Parathyroid adenoma (tissue), 2 donors: ENCODE measurements around the gene AGR2.

ENCODE experiments used
- H2AFZ ChIP-seq: fragments of 300-600 bp; sonication (generic); one replicate; pipeline ENCODE4 v1.7.0; 2017; ENCODE audit warnings: antibody characterized with exemption, mild to moderate bottlenecking
- H3K27ac ChIP-seq: fragments of 300-600 bp; sonication (generic); one replicate; pipeline ENCODE4 v1.7.0; 2017
- H3K27me3 ChIP-seq: fragments of 300-600 bp; sonication (generic); one replicate; pipeline ENCODE4 v1.7.0; 2017; ENCODE audit warnings: low read length; ENCODE audit not compliant: control insufficient read depth, insufficient read depth
- H3K36me3 ChIP-seq: fragments of 300-600 bp; sonication (generic); one replicate; pipeline ENCODE4 v1.7.0; 2017; ENCODE audit warnings: low read length; ENCODE audit not compliant: control insufficient read depth, insufficient read depth
- H3K4me1 ChIP-seq: fragments of 300-600 bp; sonication (generic); one replicate; pipeline ENCODE4 v1.7.0; 2017; ENCODE audit warnings: control low read depth
- H3K4me2 ChIP-seq: fragments of 300-600 bp; sonication (generic); one replicate; pipeline ENCODE4 v1.7.0; 2017; ENCODE audit warnings: low read length
- H3K4me3 ChIP-seq: fragments of 300-600 bp; sonication (generic); one replicate; pipeline ENCODE4 v1.7.0; 2017; ENCODE audit warnings: low read depth, low read length
- H3K79me2 ChIP-seq: fragments of 300-600 bp; sonication (generic); one replicate; pipeline ENCODE4 v1.7.0; 2017; ENCODE audit warnings: control low read depth
- H3K9ac ChIP-seq: fragments of 300-600 bp; sonication (generic); one replicate; pipeline ENCODE4 v1.7.0; 2017; ENCODE audit warnings: mild to moderate bottlenecking
- H3K9me3 ChIP-seq: fragments of 300-600 bp; sonication (generic); one replicate; pipeline ENCODE4 v1.7.0; 2017; ENCODE audit warnings: low read length; ENCODE audit not compliant: control insufficient read depth
- TF ChIP-seq, protein P1 (sequence below): fragments of 300-600 bp; sonication (generic); IDR thresholded peaks from one replicate; pipeline ENCODE4 v1.7.0; 2017; ENCODE audit warnings: antibody characterized with exemption, mild to moderate bottlenecking
- donor health status: primary hyperparathyroidism.

The AGR2 gene

DNA sequence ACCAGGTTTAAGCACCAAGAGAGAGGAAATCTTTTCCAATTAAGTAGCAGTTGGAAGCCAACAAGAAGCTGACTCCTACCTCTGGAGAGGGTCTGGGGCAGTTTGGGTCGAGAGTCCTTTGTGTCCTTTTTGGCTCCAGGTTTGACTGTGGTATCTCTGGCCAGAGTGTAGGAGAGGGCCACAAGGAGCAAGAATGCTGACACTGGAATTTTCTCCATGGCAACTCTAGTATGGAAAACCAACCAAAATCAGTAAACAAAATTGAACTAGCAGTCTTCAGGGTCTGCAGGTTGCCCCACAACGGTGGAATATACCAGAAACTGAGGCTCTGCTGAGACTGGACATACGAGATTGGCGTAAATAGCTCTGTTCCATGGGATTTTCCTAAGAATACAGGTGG is 3.2 kb downstream of the AGR2 start:
- Histone ChIP-seq H3K79me2 (no peaks in the 10 kb centered on the region), H3K4me2 (no peak overlapping the region), H3K9me3 (no peaks in the 10 kb centered on the region), H3K36me3 (no peaks in the 10 kb centered on the region), H3K4me1 (no peaks in the 10 kb centered on the region), H3K27ac (no peak overlapping the region), H3K27me3 (no peaks in the 10 kb centered on the region), H2AFZ (no peak overlapping the region), H3K4me3 (no peak overlapping the region), H3K9ac (no peak overlapping the region)
- TF ChIP-seq, protein P1, sequence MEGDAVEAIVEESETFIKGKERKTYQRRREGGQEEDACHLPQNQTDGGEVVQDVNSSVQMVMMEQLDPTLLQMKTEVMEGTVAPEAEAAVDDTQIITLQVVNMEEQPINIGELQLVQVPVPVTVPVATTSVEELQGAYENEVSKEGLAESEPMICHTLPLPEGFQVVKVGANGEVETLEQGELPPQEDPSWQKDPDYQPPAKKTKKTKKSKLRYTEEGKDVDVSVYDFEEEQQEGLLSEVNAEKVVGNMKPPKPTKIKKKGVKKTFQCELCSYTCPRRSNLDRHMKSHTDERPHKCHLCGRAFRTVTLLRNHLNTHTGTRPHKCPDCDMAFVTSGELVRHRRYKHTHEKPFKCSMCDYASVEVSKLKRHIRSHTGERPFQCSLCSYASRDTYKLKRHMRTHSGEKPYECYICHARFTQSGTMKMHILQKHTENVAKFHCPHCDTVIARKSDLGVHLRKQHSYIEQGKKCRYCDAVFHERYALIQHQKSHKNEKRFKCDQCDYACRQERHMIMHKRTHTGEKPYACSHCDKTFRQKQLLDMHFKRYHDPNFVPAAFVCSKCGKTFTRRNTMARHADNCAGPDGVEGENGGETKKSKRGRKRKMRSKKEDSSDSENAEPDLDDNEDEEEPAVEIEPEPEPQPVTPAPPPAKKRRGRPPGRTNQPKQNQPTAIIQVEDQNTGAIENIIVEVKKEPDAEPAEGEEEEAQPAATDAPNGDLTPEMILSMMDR, result no peak

DNA sequence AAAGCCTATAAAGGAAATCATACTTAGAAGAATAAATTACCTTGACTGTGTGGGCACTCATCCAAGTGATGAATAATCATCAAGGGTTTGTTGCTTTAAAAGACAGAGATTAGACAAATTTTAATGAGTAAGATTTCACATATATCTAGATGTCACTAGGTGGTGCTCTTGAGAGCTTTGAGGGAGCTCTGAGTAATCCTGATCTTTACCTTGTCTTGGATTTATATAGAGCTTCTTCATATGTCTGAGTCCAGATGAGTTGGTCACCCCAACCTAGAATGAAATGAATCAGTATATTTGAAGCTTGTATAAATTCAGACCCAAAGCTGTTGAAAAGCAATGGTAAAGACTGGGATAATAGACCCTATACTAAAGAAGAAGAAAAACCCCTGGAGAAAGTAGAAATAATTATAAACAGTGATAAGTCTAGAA is 3.7 kb downstream of the AGR2 start:
- no peak overlapping the region for H3K4me3 ChIP-seq
- H3K27me3 ChIP-seq, result no peaks in the 10 kb centered on the region
- no peaks in the 10 kb centered on the region for H3K4me1 ChIP-seq
- H3K79me2 ChIP-seq, result no peaks in the 10 kb centered on the region
- TF ChIP-seq, protein P1, result peak; percentile 37
- H3K27ac ChIP-seq, result no peak overlapping the region
- H3K9ac ChIP-seq, result no peak overlapping the region
- no peaks in the 10 kb centered on the region for H3K9me3 ChIP-seq
- no peak overlapping the region for H3K4me2 ChIP-seq
- no peaks in the 10 kb centered on the region for H3K36me3 ChIP-seq
- no peak overlapping the region for H2AFZ ChIP-seq

DNA sequence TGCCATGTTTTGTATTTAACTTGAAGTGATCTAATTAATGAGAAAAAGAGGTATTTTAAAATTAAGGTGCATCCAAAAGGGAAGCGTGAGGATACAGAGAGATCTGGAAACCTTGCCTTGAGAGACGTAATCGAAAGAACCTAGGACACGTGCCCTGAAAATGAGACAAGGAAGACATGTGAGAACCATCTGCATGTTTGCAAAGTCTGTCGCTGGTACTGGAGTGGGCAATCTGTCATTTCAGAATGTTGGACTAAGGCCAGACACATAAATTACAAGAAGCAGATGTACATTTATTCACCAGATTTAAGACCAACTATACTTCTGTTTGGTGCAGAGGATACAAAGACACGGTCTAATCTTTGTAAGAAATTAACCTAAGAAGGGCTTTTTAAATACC is 9.2 kb downstream of the AGR2 start:
- TF ChIP-seq, protein P1, result no peak
- H3K27ac ChIP-seq, result no peak overlapping the region

DNA sequence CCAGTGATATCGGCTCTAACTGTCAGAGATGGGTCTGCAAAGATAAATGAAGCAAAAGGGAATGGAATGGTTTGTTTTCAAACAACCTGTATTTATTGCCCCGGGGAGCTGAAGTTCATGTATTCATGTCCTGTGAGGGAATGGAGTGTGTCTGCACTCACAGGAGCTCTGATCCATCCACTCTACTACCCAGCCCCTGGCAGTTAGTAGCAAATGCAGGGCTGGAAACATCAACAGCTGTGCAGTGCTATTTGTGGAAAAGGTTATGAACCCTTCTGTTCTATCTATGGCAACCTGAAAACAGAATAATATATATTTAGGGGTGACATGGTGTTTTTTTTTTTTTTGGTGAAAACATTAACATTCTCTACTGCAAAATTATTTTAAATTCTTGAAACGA is 9.8 kb downstream of the AGR2 start:
- H3K4me1 ChIP-seq, result no peaks in the 10 kb centered on the region
- H3K4me2 ChIP-seq, result no peak overlapping the region
- no peak overlapping the region for H3K4me3 ChIP-seq
- H3K27ac ChIP-seq, result no peak overlapping the region
- no peak overlapping the region for H2AFZ ChIP-seq
- H3K36me3 ChIP-seq, result no peaks in the 10 kb centered on the region
- H3K79me2 ChIP-seq, result no peaks in the 10 kb centered on the region
- no peak overlapping the region for H3K9ac ChIP-seq
- no peaks in the 10 kb centered on the region for H3K27me3 ChIP-seq
- no peaks in the 10 kb centered on the region for H3K9me3 ChIP-seq
- TF ChIP-seq, protein P1, result no peak

More for the DNA sequence above, 9.2 kb downstream of the AGR2 start:
- Histone ChIP-seq H3K4me3 (no peak overlapping the region), H3K9ac (no peak overlapping the region), H3K4me1 (no peaks in the 10 kb centered on the region), H3K4me2 (no peak overlapping the region), H3K36me3 (no peaks in the 10 kb centered on the region), H3K79me2 (no peaks in the 10 kb centered on the region), H2AFZ (no peak overlapping the region), H3K9me3 (no peaks in the 10 kb centered on the region), H3K27me3 (no peaks in the 10 kb centered on the region)

DNA sequence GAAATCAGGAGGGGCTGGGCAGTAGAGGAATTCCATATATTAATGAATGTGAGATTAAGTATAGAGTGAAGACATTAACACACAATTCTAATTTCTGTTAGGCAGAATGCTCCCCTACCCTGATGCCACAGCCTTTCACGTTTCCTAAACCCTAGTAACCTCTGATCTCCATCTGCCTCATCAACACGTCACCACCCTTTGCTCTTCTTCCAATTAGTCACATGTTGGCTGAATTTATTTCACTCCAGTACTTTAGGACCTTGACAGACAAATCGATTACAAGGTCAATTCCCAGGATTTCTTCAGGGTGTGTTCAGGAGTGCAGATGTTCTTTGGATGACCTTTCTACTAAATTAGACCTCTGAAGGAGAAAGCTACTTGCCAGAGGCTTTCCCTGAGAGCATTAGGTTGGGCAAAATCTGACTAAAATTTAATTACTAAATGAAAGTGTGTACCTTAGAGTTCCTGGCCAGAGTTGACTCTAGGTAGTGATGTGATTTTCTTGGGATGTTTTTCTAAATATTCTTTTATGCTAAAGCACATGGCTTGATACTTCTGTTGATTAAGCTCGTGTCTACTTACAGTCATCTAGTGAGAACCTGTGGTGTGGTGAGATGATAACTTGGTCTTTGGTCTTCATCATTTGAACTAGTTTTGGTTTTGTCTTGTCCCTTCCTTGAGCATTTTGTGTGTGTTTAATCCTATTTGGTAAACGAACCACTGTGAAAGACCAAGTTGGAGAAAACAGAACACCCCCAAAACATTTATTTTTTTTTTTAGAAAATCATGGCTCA is 12.7 kb downstream of the AGR2 start:
- H3K27me3 ChIP-seq, result no peaks in the 10 kb centered on the region
- H2AFZ ChIP-seq, result no peak overlapping the region
- H3K27ac ChIP-seq, result no peak overlapping the region
- no peaks in the 10 kb centered on the region for H3K9me3 ChIP-seq
- no peak overlapping the region for H3K9ac ChIP-seq
- H3K79me2 ChIP-seq, result no peaks in the 10 kb centered on the region
- TF ChIP-seq, protein P1, result no peak
- H3K36me3 ChIP-seq, result no peaks in the 10 kb centered on the region
- no peak overlapping the region for H3K4me2 ChIP-seq
- H3K4me3 ChIP-seq, result no peak overlapping the region
- H3K4me1 ChIP-seq, result no peaks in the 10 kb centered on the region
